ENCODE results near the gene CMTM2. TPM values are rescaled to one million over a fixed set of nuclear protein-coding genes. Genes with fewer than 3 reads are reported as not detected.
A peak's percentile ranks its signal among the peaks of the same experiment; 100 is the strongest.

The CMTM2 gene
- total RNA-seq, 2 experiments from 2014 or later, result 0.29 TPM; not detected in 1

DNA sequence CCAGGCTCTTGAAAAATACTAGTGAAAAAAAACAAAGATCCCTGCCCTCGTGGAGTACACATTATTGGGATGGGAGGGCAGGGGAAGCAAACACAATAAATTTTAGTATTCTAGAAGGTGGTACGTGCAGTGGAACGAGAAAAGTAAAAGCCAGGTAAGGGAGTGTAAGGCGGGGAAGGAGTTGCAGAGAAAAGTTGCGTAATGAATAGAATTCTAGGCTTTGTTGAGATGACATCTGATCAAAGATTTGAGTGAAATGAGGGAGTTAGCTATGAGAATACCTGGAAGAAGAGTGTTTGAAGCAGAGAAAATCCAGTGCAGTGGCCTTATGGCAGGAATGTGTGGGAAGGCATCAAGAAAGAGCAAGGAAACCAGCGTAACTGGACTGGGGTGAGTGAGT is 24.8 kb upstream of the CMTM2 start:
- peak overlapping the region; percentile 92 for H3K27ac Mint-ChIP-seq
- peaks cover 43% of the 10 kb centered on the region for H3K36me3 Mint-ChIP-seq (ENCODE audit: low read depth)
- ATAC-seq, result no peak

DNA sequence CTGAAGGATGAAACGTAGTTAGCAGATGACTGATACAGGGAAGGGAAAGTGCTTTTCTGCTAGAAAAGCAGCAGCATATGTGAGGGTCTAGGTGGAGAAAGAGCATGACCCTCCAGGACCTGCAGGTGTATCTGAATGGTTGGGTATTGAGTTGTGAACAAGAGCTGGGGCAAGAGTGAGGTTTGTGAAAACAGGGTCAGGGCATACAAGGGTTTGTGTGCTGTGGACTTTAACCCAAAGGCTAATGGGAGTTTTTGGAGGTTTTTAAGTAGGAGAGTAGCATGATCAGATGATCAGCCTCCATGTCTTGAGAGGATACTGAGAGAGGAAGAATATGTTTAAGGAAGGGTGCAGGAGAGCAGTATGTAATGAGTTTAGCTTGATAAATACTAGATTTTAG is 19.2 kb upstream of the CMTM2 start:
- TF ChIP-seq, protein P1, sequence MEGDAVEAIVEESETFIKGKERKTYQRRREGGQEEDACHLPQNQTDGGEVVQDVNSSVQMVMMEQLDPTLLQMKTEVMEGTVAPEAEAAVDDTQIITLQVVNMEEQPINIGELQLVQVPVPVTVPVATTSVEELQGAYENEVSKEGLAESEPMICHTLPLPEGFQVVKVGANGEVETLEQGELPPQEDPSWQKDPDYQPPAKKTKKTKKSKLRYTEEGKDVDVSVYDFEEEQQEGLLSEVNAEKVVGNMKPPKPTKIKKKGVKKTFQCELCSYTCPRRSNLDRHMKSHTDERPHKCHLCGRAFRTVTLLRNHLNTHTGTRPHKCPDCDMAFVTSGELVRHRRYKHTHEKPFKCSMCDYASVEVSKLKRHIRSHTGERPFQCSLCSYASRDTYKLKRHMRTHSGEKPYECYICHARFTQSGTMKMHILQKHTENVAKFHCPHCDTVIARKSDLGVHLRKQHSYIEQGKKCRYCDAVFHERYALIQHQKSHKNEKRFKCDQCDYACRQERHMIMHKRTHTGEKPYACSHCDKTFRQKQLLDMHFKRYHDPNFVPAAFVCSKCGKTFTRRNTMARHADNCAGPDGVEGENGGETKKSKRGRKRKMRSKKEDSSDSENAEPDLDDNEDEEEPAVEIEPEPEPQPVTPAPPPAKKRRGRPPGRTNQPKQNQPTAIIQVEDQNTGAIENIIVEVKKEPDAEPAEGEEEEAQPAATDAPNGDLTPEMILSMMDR (IDR thresholded peaks at IDR 0.05), result no peak
- Mint-ChIP-seq H3K9me3 (no peaks in the 10 kb centered on the region), H3K27ac (peak overlapping the region; percentile 57), H3K27me3 (no peaks in the 10 kb centered on the region), H3K4me1 (ENCODE audit: low read depth) (peaks cover 70% of the 10 kb centered on the region), H3K4me3 (no peak overlapping the region), H3K36me3 (ENCODE audit: low read depth) (peaks cover 50% of the 10 kb centered on the region)
- ChIA-PET CTCF (interaction anchor here (1.3 to 1.4 kb wide), 2 partner anchors 19 to 32 kb away, joined by 3 to 4 read pairs; partner anchors contain the start of gene CMTM2), POLR2A (interaction anchor here (1.0 to 2.5 kb wide), 3 partner anchors 9 to 38 kb away, joined by 4 to 10 read pairs (median 4); partner anchors contain the start of genes CKLF and CMTM2)
- no peak for DNase-seq
- intact Hi-C loops (cut with micrococcal nuclease), result loop anchor here (5.0 kb wide), 1 partner anchor 47 kb away; no protein-coding TSS in a partner anchor
- no peak for ATAC-seq

More for the DNA sequence above, 24.8 kb upstream of the CMTM2 start:
- ChIA-PET CTCF (interaction anchor here (1.0 to 4.9 kb wide), 4 partner anchors 9 to 147 kb away, joined by 3 to 41 read pairs (median 19); no protein-coding TSS in a partner anchor), POLR2A (interaction anchor here (1.0 to 7.3 kb wide), 8 partner anchors 9 to 80 kb away, joined by 3 to 78 read pairs (median 4); no protein-coding TSS in a partner anchor)
- TF ChIP-seq, protein P1 (IDR thresholded peaks at IDR 0.05), result no peak
- no peak for DNase-seq
- H3K4me1 Mint-ChIP-seq (ENCODE audit: low read depth), result peaks cover 61% of the 10 kb centered on the region
- intact Hi-C loops (cut with micrococcal nuclease), result loop anchor here (5.0 kb wide), 1 partner anchor 48 kb away; the partner anchor contains the start of gene CMTM3
- no peaks in the 10 kb centered on the region for H3K9me3 Mint-ChIP-seq
- H3K4me3 Mint-ChIP-seq, result peak overlapping the region; percentile 88
- H3K27me3 Mint-ChIP-seq, result no peaks in the 10 kb centered on the region

DNA sequence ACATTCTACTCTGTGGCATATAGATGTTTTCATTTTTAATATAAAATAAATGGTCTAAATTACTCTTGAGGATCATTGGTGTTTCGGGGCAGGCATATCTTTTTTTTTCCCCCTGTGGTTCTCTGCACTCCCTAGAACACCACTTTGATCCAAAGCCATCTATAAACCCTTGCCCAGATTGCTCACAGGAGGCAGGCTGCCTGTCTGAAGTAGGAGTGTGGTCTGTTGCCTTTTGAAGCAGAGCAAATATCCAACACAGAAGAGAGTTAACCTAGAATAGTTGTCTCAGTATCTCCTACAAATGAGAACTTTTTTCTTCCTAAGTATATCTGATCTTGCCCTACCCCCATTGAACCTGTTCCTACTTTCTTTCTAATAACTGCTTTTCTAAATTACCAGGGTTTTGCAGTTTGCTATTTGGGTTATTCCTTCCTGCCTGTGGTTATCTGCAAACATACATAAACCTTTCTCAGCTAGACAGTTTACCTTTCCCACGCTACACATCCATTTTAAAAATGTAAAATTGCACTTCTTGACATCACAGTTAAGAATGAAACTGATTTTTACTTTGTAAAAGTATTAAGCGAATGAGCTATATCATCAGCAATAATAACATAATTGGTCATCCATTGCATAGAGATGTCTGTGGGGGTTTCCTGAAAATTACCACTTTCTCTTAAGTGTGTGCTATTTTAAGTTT is 17.7 kb upstream of the CMTM2 start:
- peak overlapping the region; percentile 76 for H3K27ac Mint-ChIP-seq
- intact Hi-C loops (cut with micrococcal nuclease), result loop anchor here (5.0 kb wide), 1 partner anchor 46 kb away; no protein-coding TSS in a partner anchor
- peaks cover 51% of the 10 kb centered on the region for H3K36me3 Mint-ChIP-seq (ENCODE audit: low read depth)
- ATAC-seq (no peak), DNase-seq (no peak)
- POLR2A ChIA-PET, result interaction anchor here (0.6 to 2.9 kb wide), 3 partner anchors 8 to 44 kb away, joined by 3 to 16 read pairs (median 3); partner anchors contain the start of gene CKLF
- H3K4me3 Mint-ChIP-seq, result no peak overlapping the region
- peaks cover 56% of the 10 kb centered on the region for H3K4me1 Mint-ChIP-seq (ENCODE audit: low read depth)
- TF ChIP-seq, protein P1 (IDR thresholded peaks at IDR 0.05), result no peak
- H3K27me3 Mint-ChIP-seq, result no peaks in the 10 kb centered on the region
- CTCF ChIA-PET, result interaction anchor here (1.1 to 4.4 kb wide), 16 partner anchors 9 to 179 kb away, joined by 3 to 30 read pairs (median 14); partner anchors contain the start of genes CKLF, CMTM2 and CMTM3
- H3K9me3 Mint-ChIP-seq, result no peaks in the 10 kb centered on the region

DNA sequence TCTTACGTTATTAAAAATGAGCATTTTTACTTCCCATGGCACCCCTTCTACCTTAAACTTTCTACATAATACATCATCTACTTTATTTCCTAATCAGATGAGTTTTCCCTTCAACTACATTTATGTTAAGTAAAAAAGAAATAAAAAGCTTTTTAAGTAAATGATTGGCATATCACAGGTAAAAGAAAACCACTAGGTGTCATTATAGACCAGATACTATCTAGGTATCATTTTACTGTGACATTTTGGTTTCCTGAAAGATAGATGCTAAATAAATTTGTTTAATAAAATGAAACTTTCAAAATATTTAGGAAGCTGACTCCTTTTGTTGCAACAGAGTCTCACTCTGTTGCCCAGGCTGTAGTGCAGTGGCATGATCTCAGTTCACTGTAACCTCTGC is 16.9 kb upstream of the CMTM2 start:
- peaks cover 56% of the 10 kb centered on the region for H3K4me1 Mint-ChIP-seq (ENCODE audit: low read depth)
- TF ChIP-seq, protein P1 (IDR thresholded peaks at IDR 0.05), result peak; percentile 44
- no peak for DNase-seq
- intact Hi-C loops (cut with micrococcal nuclease), result loop anchor here (5.0 kb wide), 1 partner anchor 45 kb away; no protein-coding TSS in a partner anchor
- POLR2A ChIA-PET, result interaction anchor here (0.6 to 2.9 kb wide), 3 partner anchors 9 to 43 kb away, joined by 3 to 16 read pairs (median 3); partner anchors contain the start of gene CKLF
- H3K9me3 Mint-ChIP-seq, result no peaks in the 10 kb centered on the region
- CTCF ChIA-PET, result interaction anchor here (0.9 to 4.4 kb wide), 19 partner anchors 10 to 178 kb away, joined by 3 to 30 read pairs (median 13); partner anchors contain the start of genes CKLF, CMTM2 and CMTM3
- peak overlapping the region; percentile 64 for H3K27ac Mint-ChIP-seq
- ATAC-seq, result no peak
- no peaks in the 10 kb centered on the region for H3K27me3 Mint-ChIP-seq
- H3K36me3 Mint-ChIP-seq (ENCODE audit: low read depth), result peaks cover 58% of the 10 kb centered on the region
- no peak overlapping the region for H3K4me3 Mint-ChIP-seq
